Stromal cell of bone marrow (primary cell): Measurements from ENCODE around the gene RFXAP.
"Not testable (repeated sequence)": the region's sequence is repeated elsewhere in the genome, so short reads cannot be mapped to it uniquely, and the experiment has no call there.

Experiments used
- DNase-seq: peaks from one replicate; pipeline ENCODE4 v3.0.0-alpha.2; 2012; ENCODE audit warnings: low read depth

The RFXAP gene, protein sequence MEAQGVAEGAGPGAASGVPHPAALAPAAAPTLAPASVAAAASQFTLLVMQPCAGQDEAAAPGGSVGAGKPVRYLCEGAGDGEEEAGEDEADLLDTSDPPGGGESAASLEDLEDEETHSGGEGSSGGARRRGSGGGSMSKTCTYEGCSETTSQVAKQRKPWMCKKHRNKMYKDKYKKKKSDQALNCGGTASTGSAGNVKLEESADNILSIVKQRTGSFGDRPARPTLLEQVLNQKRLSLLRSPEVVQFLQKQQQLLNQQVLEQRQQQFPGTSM

DNA sequence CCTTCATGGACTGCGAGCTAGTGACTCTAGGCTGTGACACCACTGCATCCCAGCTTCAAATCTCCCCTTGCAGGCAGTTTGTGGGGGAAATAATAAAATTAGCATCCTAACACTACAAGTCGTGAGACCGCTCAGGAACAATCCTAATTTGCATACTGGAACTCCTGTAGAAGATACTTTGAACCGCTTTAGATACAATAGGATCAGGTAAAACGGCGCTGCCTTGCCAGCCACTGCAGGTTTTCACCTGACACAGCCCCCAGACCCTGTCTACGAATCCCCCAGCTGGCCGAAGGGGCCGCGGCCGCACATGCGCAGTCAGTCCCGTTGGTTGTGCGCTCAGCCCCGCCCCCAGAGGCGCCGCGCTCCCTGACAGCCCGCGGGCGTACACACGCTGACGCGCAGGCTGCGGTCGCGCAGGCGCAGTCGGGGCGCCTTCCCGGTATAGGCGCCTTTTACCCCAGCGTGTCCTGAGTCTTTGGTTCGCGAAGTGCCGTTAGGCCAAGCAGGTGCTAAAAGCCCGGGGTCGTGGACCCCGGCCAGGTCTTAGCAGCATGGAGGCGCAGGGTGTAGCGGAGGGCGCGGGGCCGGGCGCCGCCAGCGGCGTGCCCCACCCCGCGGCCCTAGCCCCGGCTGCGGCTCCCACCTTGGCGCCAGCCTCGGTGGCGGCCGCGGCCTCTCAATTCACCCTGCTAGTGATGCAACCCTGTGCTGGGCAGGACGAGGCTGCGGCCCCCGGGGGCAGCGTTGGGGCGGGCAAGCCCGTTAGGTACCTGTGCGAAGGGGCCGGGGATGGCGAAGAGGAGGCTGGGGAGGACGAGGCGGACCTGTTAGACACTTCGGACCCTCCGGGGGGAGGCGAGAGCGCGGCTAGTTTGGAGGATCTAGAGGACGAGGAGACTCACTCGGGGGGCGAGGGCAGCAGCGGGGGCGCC, at the start of gene RFXAP:
RFXAP (plus strand) TSS at position 419 of the 935 bp plus-strand sequence; CDS start at position 555, 136 bp downstream.
- DNase-seq, result peak; percentile 65

DNA sequence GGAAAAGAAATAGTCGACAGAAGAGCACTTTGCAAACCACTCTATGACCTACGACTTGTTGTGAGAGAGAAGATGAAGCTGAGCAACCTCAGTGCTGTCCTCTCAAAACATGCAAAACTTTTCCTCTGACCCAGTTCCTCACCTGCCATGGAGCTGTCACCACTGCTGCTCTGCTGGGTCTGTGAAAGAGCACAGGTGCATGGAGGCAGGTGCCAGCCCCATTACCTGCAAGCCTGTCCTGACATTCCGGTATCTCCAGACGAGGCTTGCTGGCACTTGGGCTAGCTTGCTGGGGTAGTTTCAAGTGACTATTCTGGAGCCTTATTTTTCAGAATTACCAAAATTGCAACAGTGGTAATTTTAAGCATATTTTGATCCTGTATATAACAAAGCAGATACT, 49.5 kb upstream of the RFXAP start:
- no peak for DNase-seq

DNA sequence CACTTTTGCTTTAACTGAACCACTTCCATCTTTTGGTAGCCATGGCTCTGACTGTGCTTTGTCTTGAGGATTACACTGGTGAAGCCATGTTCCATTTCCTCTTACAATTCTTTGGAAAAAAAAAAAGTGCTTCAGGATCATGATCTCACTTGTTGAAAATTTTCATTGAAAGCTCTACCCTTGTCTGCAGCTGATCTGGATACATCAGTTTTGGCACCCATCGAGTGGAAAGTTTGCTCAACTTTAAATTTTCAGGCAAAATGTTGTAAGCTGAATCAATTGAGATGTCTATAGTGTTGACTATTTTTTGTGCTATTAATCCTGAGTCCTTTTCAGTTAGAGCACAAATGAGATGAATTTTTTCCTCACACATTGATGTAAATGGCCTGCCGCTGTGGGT, 48.3 kb upstream of the RFXAP start:
- DNase-seq, result no peak

DNA sequence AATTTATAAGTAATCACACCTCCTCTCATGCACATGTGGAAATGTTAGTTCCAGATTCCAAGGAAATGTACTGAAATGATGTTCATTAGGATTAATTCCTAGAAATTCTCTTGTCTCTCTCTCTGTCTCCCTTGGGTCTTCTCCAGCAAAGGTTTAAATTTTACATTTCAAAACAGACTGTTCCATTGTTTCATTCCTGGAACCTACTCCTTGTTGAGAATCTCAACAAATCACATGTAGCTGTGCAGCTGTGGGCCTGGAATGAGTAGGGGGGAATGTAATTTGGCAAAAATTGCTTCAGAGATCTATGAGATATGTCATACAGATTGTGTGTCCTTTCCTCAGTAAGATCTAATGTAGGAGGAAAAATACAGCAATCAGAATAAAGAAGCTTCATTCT, 46.2 kb upstream of the RFXAP start:
- DNase-seq, result no peak

DNA sequence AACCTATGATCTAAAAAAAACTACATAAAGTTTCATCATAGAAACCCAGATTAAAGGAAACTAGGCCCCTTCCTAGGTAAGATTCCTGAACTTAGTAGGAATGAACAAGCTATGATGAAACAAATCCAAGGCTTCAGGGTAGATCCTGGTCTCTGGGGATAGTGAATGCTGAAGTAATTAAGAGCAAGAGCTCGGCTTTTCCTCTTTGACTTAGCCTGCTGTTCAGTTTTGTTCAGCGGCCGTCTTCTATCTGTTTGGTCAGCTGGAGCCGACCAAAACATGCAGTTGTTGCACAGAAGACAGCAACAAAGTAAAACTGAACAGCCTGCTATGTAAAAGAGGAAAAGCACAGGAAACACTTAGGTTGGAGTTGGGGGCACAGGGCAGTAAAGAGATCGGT, 44.1 kb upstream of the RFXAP start:
- no peak for DNase-seq

DNA sequence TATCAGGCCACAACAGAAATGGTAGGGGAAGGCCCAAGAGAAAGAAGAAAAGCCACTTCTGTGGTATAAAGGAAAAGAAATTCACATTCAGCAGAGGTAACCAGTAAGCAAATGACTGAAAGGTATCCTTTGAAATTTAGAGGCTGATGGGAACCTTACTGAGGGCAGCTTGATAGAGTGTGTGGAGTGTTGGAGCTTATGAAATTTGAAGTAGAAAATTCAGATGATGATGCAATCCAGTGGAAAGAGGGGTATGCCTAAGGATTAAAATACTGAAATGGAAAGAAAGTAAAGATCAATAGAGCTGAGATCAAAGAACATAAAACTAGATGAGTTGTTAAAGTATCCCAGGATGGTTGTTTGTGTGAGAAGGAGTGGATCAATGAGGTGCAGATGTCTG, 42.8 kb upstream of the RFXAP start:
- no peak for DNase-seq

DNA sequence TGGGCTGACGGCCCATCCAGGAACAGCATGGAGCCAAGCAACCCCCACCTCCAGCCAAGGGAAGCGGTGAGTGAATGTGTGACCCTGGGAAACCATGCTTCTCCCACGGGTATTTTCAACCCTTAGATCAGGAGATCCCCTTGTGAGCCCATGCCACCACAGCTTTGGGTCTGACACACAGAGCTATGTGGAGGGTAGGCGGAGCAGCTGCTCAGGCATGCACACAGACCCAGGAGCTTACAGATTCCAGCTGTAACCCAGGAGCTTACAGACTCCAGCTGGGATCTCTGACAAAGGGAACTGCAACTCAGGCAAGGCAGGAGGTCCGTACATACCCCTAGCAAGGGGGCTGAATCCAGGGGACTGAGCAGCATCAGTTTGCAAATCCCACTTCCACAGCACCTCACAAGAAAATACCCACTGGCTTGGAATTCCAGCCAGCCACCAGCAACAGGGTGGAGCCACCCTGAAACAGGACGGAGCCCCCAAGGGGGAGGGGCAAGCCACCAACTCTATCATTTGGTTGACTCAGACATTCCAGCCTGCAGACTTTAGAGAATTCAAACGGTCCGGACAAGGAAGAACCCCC, 40.8 kb upstream of the RFXAP start:
- no peak for DNase-seq

DNA sequence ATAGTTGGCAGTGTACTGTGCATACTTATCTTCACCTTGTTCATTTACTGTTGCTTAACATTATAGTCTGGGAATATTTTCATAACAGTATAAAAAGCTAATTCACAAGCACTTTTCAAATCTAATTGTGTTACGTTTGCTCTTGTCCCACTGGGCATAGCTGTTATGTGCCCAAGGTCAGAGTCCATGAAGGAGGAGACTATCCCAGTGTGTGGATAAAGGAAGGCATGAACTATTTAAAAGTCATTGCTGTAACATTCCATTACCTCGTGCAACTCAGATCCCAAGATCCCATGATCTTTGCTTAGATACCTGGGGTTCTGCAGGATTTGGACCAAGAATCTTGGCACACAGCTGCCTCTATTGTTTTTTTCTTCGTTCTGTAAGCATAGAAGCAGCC, 35.1 kb upstream of the RFXAP start:
- DNase-seq, result no peak

DNA sequence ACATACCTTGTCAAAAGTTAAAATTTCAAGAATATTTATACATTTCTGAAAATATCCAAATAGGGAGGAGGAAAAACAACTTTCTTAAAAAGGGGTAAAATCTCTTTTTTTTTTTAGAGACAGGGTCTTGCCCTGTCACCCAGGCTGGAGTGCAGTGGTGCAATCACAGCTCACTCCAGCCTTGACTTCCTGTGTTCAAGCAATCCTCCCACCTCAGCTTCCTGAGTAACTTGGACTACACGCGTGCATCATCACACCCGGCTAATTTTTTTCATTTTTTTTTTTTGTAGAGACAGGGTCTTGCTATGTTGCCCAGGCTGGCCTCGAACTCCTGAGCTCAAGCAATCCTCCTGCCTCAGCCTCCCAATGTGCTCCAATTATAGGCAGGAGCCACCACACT, 32.8 kb upstream of the RFXAP start:
- not testable (repeated sequence) for DNase-seq

DNA sequence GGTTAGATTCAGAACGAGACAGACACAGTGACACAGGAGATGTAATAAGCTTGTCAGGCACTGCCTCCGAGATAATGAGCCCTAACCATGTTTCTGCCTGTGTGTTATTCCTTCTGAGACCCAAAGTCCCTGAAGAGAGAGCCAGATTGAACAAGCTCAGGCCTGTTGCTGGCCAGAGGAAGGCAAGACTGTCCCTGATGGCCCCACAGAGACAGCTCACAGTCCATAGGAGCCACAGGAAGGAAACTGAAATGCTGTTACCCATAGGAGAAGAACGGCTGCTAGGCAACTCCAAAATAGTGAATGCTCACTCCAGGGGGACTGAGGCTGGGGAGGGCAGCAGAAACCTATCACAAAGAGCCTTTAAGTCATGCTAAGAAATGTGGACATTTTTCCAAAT, 31.8 kb upstream of the RFXAP start:
- DNase-seq, result no peak

DNA sequence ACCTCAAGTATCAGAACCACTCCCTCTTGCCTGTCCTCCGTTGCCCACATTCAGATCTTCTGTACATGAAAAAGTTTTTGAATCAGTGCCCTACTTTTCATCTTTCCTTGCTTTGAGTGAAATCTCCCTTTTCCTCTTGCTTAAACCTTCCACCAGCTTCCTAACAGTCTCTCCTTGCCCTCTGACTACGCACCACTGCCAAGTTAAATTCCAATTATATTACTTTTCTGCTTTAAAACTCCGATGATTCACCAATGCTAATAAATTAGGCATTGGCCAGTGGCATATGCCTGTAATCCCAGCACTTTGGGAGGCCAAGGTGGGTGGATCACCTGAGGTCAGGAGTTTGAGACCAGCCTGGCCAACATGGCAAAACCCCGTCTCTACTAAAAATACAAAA, 30.7 kb upstream of the RFXAP start:
- peak; percentile 30 for DNase-seq

DNA sequence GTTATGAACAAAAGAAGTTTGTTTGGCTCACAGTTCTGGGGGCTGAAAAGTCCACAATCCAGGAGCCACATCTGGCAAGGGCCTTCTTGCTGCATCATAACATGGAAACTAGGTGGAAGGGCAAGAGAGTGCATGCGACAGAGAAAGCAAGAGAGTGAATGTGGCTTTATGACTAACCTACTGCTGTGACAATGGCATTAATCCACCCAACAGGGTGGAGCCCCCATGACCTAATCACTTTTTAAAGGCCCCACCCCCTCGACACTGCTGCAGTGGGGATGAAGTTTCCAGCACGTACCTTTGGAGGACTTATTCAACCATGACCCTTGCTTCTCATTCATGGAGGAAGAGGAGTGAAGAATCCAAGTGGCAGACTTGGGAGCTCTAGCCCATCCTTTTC, 30.0 kb upstream of the RFXAP start:
- no peak for DNase-seq

DNA sequence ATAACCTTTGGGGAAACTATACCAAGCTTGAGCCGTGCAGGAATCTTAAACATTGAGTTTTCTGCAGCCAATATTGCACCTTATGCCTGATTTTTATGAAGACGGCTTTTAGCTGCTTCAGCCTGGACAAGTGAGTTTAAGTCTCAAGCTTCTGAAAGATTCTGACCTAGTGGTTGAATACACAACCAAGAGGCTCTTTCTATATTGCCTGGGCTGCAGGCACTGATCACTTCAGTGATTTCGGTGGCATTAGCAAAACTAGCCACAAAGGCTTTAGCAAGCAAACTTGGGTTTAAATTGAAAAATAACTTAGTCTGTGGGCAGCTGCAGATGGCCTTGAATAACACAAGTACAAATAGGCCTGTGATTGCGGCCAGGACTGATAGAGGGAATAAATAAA, 29.3 kb upstream of the RFXAP start:
- DNase-seq, result no peak

DNA sequence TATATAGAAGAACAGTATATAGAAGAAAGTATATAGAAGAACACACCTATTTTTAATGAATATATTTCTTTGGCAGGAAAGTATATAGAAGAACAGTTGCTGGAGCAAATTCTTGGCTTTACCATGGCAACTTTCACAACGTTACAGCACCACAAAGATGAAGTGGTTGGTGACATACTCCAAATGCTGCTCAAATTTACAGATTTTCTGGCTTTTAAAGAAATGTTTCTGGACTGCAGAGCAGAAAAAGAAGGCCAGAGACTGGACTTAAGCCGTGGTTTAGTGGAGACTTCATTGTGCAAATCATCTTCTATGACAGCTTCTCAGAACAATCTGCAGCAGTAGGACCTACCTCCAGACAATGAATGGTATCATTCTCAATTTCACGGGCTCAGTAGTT, 24.3 kb upstream of the RFXAP start:
- DNase-seq, result no peak

DNA sequence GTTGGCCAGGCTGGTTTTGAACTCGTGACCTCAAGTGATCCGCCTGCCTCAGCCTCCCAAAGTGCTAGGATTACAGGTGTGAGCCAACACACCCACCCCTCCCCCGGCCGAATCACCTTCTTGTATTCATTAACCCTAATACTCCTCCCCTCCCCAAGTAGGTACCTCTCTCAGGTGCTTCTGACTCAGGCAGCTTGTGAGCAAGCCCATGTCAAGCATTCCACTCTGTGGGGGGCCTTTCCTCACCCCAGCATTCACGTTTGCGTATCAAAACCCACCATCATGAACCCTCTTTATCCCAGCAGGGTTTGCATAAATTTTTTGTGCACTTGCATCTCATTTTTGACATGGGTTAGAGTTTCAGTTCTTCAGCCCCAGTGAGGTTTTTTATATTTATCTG, 23.6 kb upstream of the RFXAP start:
- no peak for DNase-seq

DNA sequence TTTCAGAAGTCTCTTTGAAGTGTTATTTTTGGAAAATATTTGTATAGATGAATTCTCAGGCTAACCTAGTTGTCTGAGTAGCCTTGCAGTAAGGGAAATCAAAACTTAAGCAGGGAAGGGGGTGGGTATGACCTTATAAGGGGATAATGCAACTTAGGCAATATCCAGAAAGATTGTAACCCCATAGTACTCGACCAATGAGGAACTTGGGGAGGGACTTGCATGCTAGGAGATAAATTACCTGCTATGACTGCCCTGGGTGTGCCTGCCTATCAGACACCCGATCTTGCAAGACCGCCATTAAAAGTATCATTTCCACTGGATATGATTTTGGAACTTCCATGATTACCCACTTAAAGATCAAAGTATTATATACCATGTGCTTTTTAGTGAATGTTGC, 23.0 kb upstream of the RFXAP start:
- DNase-seq, result no peak

DNA sequence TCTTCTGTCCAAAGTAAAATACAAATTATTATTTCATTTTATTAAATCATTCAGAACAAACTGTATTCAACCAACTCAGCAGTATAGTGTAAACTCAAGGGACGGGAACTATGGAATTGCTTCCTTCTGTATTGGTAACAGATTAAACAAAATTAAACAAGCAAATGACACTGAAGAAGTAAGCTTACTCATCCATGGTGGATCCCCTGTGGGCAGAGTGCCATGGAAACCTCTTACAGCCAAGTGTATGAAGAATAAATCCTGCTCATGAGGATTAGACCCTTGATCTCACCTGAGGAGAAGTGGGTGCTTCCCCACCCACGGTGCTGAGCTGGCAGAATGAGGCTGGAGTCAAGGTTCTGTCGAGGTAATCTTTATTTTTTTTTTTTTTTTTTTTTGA, 18.0 kb upstream of the RFXAP start:
- no peak for DNase-seq

DNA sequence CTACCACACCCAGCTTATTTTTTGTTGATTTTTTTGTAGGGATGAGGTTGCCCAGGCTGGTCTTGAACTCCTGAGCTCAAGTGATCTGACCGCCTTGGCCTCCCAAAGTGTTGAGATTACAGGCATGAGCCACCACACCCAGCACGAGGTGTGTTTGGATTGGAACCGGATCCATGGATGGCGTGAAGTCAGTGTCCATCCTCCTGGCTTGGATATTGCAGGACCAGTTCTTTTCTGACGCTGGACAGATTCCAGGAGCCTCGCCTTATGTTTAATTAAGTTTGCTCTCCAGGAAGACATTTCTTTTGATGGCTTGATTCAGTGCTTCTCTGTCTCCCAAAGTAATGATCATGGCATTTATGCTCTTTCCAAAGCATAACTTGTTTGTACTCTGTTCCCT, 14.4 kb upstream of the RFXAP start:
- DNase-seq, result no peak

DNA sequence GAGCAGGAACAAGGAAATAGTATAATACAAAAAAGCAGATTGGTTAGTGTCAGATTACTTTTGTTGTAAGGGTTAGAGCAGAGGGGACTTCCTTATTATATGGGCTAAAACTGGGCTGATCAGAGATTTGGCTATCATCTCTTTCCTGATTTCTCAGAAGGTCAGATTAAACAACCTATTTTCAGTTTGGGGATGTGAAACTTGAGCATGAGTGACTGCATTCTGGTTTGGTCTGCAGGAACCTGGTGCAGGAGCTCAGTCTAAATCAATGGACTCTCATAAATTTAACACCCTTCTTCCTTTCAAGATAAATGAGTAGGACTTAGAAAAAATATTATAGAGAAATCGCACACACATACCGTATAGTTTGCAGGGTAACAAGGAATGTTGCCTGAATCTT, 12.9 kb upstream of the RFXAP start:
- no peak for DNase-seq

DNA sequence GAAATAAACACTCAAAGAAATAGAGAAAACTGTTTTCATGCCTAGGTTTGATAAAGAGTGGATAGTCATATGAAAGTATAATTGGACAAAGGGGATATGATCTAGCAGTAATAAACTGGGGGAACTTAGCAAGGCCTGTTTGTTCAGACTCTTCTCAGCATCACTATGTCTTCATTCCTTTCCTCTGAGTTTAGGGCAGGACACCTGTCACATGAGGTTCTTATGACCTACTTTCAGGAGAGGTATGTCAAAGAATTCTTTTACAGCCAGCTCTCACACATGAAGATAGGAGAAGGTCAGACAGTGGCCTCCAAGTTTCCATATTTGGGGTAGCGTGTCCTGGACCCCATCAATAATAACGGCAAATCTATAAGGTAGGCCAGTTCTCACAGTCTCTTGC, 11.4 kb upstream of the RFXAP start:
- DNase-seq, result no peak

DNA sequence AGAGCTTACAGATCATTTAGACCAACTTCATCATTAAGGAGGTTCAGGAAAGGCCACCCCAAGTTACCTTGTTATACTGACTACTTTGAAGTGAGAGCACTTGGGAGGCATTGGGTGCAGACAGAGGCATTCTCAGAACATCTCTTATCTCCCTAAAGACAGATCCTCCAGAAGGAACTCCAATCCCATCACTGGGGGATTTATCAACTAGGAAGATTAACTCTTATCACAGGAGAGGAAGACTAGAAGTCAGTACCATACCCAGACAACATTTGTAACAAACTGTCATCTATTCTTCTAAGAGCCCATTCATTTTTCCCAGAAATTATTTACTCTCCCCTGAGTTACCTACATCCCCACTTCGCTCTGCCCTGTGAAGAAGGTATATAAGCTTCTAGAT, 5.8 kb upstream of the RFXAP start:
- no peak for DNase-seq

DNA sequence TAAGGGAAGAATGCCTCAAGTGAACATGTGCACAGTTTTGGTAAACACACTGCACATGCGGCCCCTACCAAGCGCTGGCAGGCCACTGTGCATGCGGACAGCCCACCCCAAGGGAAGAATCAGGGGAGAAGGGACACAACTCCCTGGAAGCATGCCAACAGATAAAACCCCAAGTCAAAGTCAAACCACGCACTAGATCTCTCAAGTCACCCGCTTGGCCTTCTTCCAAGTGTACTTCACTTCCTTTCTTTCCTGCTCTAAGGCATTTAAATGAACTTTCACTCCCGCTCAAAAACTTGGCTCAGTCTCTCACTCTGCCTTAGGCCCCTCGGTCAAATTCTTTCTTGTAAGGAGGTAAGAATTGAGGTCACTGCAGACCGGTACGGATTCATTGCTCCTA, 4.6 kb upstream of the RFXAP start:
- DNase-seq, result no peak

DNA sequence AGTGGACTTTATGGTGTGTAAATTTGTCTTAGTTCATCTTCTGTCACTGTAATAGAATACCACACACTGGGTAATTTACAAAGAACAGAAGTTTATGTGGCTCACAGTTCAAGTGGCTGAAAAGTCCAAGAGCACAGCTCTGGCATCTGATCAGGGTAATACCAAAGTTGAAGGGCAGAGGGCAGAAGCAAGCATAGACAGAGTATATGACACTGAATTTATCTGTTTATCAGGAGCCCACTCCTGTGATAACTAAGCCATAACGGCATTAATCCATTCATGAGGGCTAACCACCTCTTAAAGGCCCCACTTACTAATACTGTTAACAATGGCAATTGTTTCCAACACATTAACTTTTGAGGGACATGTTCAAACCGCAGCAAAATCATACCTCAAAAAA, 4.0 kb upstream of the RFXAP start:
- no peak for DNase-seq
